GM12878 (cell line): ENCODE data around the gene TRIM26. TPM values are rescaled to one million over a fixed set of nuclear protein-coding genes. Genes with fewer than 3 reads are reported as not detected.

Experiments
- ATAC-seq: fragments of 200-7000 bp; cut with Tn5 transposase; 3 replicates; pipeline ENCODE4 v1.9.1; 2020; ENCODE audit warnings: mild to moderate bottlenecking, moderate library complexity
- BruUV-seq: library from RNA; stranded (reverse); fragments of 400-500 nt; replicated peaks from 2 replicates; lab custom pipeline; 2021; lab: Mats Ljungman, UMichigan
- CTCF ChIA-PET: fragments of 300-600 bp; sonication (Branson Sonifier 250); formaldehyde crosslinking; extraction: SDS; loops from one replicate; lab custom pipeline; 2021; ENCODE audit warnings: inconsistent platforms; lab: Yijun Ruan, JAX
- POLR2A ChIA-PET: fragments of 350-600 bp; formaldehyde crosslinking; extraction: SDS; loops from one replicate; lab custom pipeline; 2021; ENCODE audit warnings: inconsistent platforms; lab: Charles Lee
- RAD21 ChIA-PET: fragments of 300-600 bp; sonication (Branson Sonifier 250); formaldehyde crosslinking; loops from one replicate; lab custom pipeline; 2023; ENCODE audit warnings: antibody characterized with exemption; ENCODE audit not compliant: unreplicated experiment; lab: Charles Lee
- SMC1A ChIA-PET: fragments of 300-600 bp; sonication (Branson Sonifier 250); formaldehyde crosslinking; loops from one replicate; lab custom pipeline; 2023; ENCODE audit not compliant: unreplicated experiment, uncharacterized antibody; lab: Charles Lee
- DNase-seq: peaks from one replicate; pipeline ENCODE4 v3.0.0-alpha.2; 2011; ENCODE audit warnings: low read depth, low spot score
- FAIRE-seq: peaks from 3 replicates; lab custom pipeline; 2011; peaks lifted over from hg19 to GRCh38; lab: Jason Lieb, UNC
- H2AFZ ChIP-seq: 2 replicates; pipeline ENCODE4 v1.6.0; 2011; ENCODE audit warnings: low read depth, low read length, control low read depth; ENCODE audit not compliant: control insufficient read depth
- H3K27ac ChIP-seq: 2 replicates; pipeline ENCODE4 v1.5.1; 2011; ENCODE audit warnings: control low read depth; ENCODE audit not compliant: control insufficient read depth, insufficient read depth
- H3K27me3 ChIP-seq, 2 experiments: replicated peaks in 1 of 2; 2 replicates each; pipeline versions ENCODE4 v1.6.0 to v1.6.1; 2011; ENCODE audit warnings: low read length in 1 of 2; ENCODE audit not compliant: control insufficient read depth in 2 of 2, insufficient read depth in 2 of 2
- H3K36me3 ChIP-seq, 2 experiments: 2 replicates each; pipeline ENCODE4 v1.5.1; 2011; ENCODE audit warnings: low read length in 1 of 2; ENCODE audit not compliant: control insufficient read depth in 2 of 2, insufficient read depth in 2 of 2
- H3K4me1 ChIP-seq: 2 replicates; pipeline ENCODE4 v1.6.1; 2011; ENCODE audit warnings: mild to moderate bottlenecking, low read length, moderate library complexity, mixed read lengths; ENCODE audit not compliant: control insufficient read depth, insufficient read depth
- H3K4me2 ChIP-seq: 2 replicates; pipeline ENCODE4 v1.6.0; 2011; ENCODE audit warnings: control low read depth; ENCODE audit not compliant: control insufficient read depth, insufficient read depth
- H3K4me3 ChIP-seq: fragments of 200-600 bp; sonication (generic); 2 replicates; pipeline ENCODE4 v1.5.1; 2016
- H3K79me2 ChIP-seq: 2 replicates; pipeline ENCODE4 v1.6.0; 2011; ENCODE audit warnings: low read length; ENCODE audit not compliant: control insufficient read depth, insufficient read depth
- H3K9ac ChIP-seq: 2 replicates; pipeline ENCODE4 v1.8.0; 2011; ENCODE audit warnings: low read length, control low read depth, mixed read lengths; ENCODE audit not compliant: control insufficient read depth, insufficient read depth
- H3K9me3 ChIP-seq: replicated peaks from 3 replicates; pipeline ENCODE4 v1.5.1; 2011; ENCODE audit warnings: mild to moderate bottlenecking, low read length; ENCODE audit not compliant: control insufficient read depth, insufficient read depth
- H4K20me1 ChIP-seq: 2 replicates; pipeline ENCODE4 v1.6.0; 2011; ENCODE audit not compliant: control insufficient read depth, insufficient read depth
- CBX5 ChIP-seq: sonication (generic); IDR thresholded peaks from 2 replicates; pipeline ENCODE4 v1.6.1; 2016; ENCODE audit warnings: low read depth, moderate library complexity, mild to moderate bottlenecking, inconsistent platforms
- CREB1 ChIP-seq: IDR thresholded peaks from 2 replicates; pipeline ENCODE4 v1.6.1; 2012; ENCODE audit warnings: low read depth, mild to moderate bottlenecking, inconsistent platforms
- EGR1 ChIP-seq, 2 experiments: IDR thresholded peaks; 1 replicate in 1 of 2; 2 replicates in 1 of 2; pipeline ENCODE4 v1.6.1; 2011 to 2012; ENCODE audit warnings: low read depth in 2 of 2, low read length in 2 of 2, borderline replicate concordance in 1 of 2, mild to moderate bottlenecking in 1 of 2, moderate library complexity in 1 of 2
- EZH2 ChIP-seq: IDR thresholded peaks from 2 replicates; pipeline ENCODE4 v1.6.1; 2012; ENCODE audit warnings: low read depth, mild to moderate bottlenecking, control low read depth, inconsistent platforms, low read length, borderline replicate concordance; ENCODE audit not compliant: control insufficient read depth
- GATAD2B ChIP-seq: fragments of 450-650 bp; conservative IDR thresholded peaks from 2 replicates; pipeline ENCODE4 v1.6.1; 2017; ENCODE audit warnings: low read depth, mild to moderate bottlenecking, moderate library complexity
- MXI1 ChIP-seq: fragments of 150-350 bp; IDR thresholded peaks from 2 replicates; pipeline ENCODE4 v1.6.1; 2011; ENCODE audit warnings: low read depth, mild to moderate bottlenecking, inconsistent platforms, low read length, improper control_type of control experiment
- NR2F1 ChIP-seq: fragments of 450-650 bp; conservative IDR thresholded peaks from 2 replicates; pipeline ENCODE4 v1.6.1; 2017; ENCODE audit warnings: mild to moderate bottlenecking
- POU2F2 ChIP-seq: IDR thresholded peaks from 3 replicates; pipeline ENCODE4 v1.6.1; 2011; ENCODE audit warnings: low read depth, mild to moderate bottlenecking, low read length, borderline replicate concordance
- SMC3 ChIP-seq: IDR thresholded peaks from 2 replicates; pipeline ENCODE4 v1.6.1; 2011; ENCODE audit warnings: low read length, improper control_type of control experiment, borderline replicate concordance
- SUPT20H ChIP-seq: IDR thresholded peaks from 2 replicates; pipeline ENCODE4 v1.6.1; 2011; ENCODE audit warnings: low read depth, mild to moderate bottlenecking, low read length, moderate library complexity, borderline replicate concordance; ENCODE audit not compliant: control insufficient read depth
- SUZ12 ChIP-seq: fragments of 200-600 bp; sonication (generic); IDR thresholded peaks from one replicate; pipeline ENCODE4 v1.6.1; 2018; ENCODE audit warnings: antibody characterized with exemption, mild to moderate bottlenecking; ENCODE audit not compliant: unreplicated experiment
- TAF1 ChIP-seq: IDR thresholded peaks from 2 replicates; pipeline ENCODE4 v1.6.1; 2011; ENCODE audit warnings: mild to moderate bottlenecking, low read depth, low read length, borderline replicate concordance
- ZNF217 ChIP-seq: fragments of 450-650 bp; IDR thresholded peaks from 2 replicates; pipeline ENCODE4 v1.6.1; 2017; ENCODE audit warnings: antibody characterized with exemption, mild to moderate bottlenecking
- WGBS: methylation state at CpG from one replicate; pipeline ENCODE4 v1.1.6; 2016; ENCODE audit warnings: low lambda C conversion rate; ENCODE audit not compliant: insufficient replicate concordance, insufficient coverage; ENCODE audit errors: missing lambda C conversion rate; 5-methylcytosine and 5-hydroxymethylcytosine counted together
- in situ Hi-C: fragments of 300-500 bp; cut with MboI; formaldehyde crosslinking; loops from 9 replicates; pipeline ENCODE4 v1.14.3; 2018; ENCODE audit warnings: mixed read lengths
- intact Hi-C: fragments of 100-400 bp; cut with micrococcal nuclease; formaldehyde crosslinking; loops from one replicate; pipeline ENCODE4 v1.14.2; 2022; ENCODE audit not compliant: unreplicated experiment
- polyA plus RNA-seq, 11 experiments: library from polyadenylated mRNA; depleted of rRNA in 4 of 11; unstranded in 6 of 11; stranded (reverse) in 5 of 11; fragments of >200 nt; fragmentation: Nextera tagmentation in 4 of 11; fragmentation: Illumina TruSeq in 1 of 11; extraction: Ambion mirVana in 4 of 11; extraction: Trizol in 1 of 11; gene quantifications; 1 replicate in 1 of 11; 2 replicates in 10 of 11; pipeline versions ENCODE4 v1.2.1 to v1.2.3, GENCODE V29; 2011 to 2016; ENCODE audit warnings: inconsistent platforms in 2 of 11, missing spikeins in 2 of 11, low read depth in 1 of 11
- total RNA-seq, 4 experiments: library from RNA; depleted of rRNA in 3 of 4; stranded (reverse); fragments of >200 nt in 3 of 4; fragmentation: Illumina TruSeq in 1 of 4; extraction: Trizol in 1 of 4; gene quantifications; 2 replicates each; pipeline versions ENCODE4 v1.2.1 to v1.2.3, GENCODE V29; 2013 to 2021
- TF ChIP-seq, protein P1 (sequence below): fragments of 450-650 bp; IDR thresholded peaks from 2 replicates; pipeline ENCODE4 v1.6.1; 2017; ENCODE audit warnings: mild to moderate bottlenecking, low read depth, inconsistent platforms; ENCODE audit not compliant: poor library complexity, severe bottlenecking
- TF ChIP-seq, protein P2 (sequence below): IDR thresholded peaks from 2 replicates; pipeline ENCODE4 v1.6.1; 2011; ENCODE audit warnings: borderline replicate concordance, low read depth, mild to moderate bottlenecking, moderate library complexity, low read length; ENCODE audit not compliant: insufficient read depth, poor library complexity, severe bottlenecking
- TF ChIP-seq, protein P3 (sequence below): fragments of 450-650 bp; formaldehyde crosslinking; IDR thresholded peaks from 2 replicates; pipeline ENCODE4 v1.4.0; 2020; ENCODE audit warnings: mild to moderate bottlenecking, moderate library complexity

Gene TRIM26
- total and polyA plus RNA-seq, 10 of the 15 experiments (the other 5 are each of a cell fraction or from before 2014, with no cell fraction given): 13.1 to 79.6 (median 63.6) TPM

DNA sequence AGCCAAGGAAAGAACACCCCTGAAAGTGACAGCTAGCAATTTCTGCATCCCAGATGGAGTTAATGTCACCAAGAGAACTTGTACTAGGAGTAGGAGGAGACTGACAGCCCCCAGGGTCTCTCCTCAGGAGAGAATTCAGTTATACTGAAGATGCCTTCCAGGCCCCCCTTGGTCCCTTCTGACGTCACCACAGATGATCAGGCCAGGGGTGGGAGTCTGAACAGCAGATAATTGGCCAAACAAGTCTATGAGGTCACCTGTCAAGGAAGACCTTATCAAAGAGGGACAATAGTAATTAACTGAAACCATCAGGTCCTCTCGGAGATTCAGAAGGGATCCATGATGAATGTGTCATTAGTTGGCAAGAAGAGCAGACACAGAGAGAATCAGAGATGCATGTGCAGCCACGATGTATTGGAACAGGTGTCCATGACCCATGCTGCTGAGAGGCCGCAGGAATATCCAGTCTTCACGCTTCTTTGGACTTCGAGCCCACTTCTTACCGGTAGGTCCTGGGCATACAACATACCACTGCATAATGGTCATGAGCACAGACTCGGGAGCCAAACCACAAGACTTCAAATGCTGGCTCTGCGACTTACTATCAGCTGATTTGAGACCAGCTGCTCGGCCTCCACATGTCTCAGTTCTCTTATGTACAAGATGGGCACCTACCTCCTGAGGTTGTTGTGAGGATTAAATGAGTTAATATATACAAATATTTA lies 62.4 kb downstream of the TRIM26 start:
- H3K36me3 ChIP-seq: no peaks in the 10 kb centered on the region
- no peaks in the 10 kb centered on the region for H3K9me3 ChIP-seq
- no peak for ATAC-seq
- no peak overlapping the region for H3K9ac ChIP-seq
- H4K20me1 ChIP-seq: no peaks in the 10 kb centered on the region
- no peak for DNase-seq
- intact Hi-C loops (no loop called here), in situ Hi-C loops (no loop called here)
- H3K4me1 ChIP-seq: no peaks in the 10 kb centered on the region; the same call in 1 of the 2 replicates
- SMC1A ChIA-PET: interaction anchor here (1.2 to 1.3 kb wide), 2 partner anchors 9 to 16 kb away, joined by 3 read pairs; no protein-coding TSS in a partner anchor
- H3K27me3 ChIP-seq: peaks cover 0 to 1% of the 10 kb centered on the region in 2 experiments; a peak in 2 of 4 replicates
- CTCF ChIA-PET: interaction anchor here (1.1 to 3.1 kb wide), 3 partner anchors 15 to 47 kb away, joined by 4 to 16 read pairs (median 4); no protein-coding TSS in a partner anchor
- H3K4me2 ChIP-seq: no peak overlapping the region
- POLR2A ChIA-PET: no interaction called here
- no peaks in the 10 kb centered on the region for H3K79me2 ChIP-seq
- H2AFZ ChIP-seq: no peak overlapping the region
- BruUV-seq: no TSS peak
- WGBS: 57% methylated on average over 10 of the region's 10 CpGs
- no peak overlapping the region for H3K27ac ChIP-seq
- RAD21 ChIA-PET: no interaction called here
- no peak for FAIRE-seq
- no peak overlapping the region for H3K4me3 ChIP-seq
- TF ChIP-seq SUZ12 (no peak), EGR1 (IDR thresholded peaks at IDR 0.05; ENCODE audit: borderline replicate concordance in 1 of 2, low read depth in 2 of 2, low read length in 2 of 2) (no peak), EZH2 (no peak), SUPT20H (no peak), POU2F2 (no peak), NR2F1 (no peak), ZNF217 (no peak), TAF1 (no peak), SMC3 (no peak), MXI1 (no peak), CBX5 (no peak), GATAD2B (no peak), CREB1 (no peak)
- TF ChIP-seq, protein P1, sequence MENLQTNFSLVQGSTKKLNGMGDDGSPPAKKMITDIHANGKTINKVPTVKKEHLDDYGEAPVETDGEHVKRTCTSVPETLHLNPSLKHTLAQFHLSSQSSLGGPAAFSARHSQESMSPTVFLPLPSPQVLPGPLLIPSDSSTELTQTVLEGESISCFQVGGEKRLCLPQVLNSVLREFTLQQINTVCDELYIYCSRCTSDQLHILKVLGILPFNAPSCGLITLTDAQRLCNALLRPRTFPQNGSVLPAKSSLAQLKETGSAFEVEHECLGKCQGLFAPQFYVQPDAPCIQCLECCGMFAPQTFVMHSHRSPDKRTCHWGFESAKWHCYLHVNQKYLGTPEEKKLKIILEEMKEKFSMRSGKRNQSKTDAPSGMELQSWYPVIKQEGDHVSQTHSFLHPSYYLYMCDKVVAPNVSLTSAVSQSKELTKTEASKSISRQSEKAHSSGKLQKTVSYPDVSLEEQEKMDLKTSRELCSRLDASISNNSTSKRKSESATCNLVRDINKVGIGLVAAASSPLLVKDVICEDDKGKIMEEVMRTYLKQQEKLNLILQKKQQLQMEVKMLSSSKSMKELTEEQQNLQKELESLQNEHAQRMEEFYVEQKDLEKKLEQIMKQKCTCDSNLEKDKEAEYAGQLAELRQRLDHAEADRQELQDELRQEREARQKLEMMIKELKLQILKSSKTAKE: no peak
- TF ChIP-seq, protein P2, sequence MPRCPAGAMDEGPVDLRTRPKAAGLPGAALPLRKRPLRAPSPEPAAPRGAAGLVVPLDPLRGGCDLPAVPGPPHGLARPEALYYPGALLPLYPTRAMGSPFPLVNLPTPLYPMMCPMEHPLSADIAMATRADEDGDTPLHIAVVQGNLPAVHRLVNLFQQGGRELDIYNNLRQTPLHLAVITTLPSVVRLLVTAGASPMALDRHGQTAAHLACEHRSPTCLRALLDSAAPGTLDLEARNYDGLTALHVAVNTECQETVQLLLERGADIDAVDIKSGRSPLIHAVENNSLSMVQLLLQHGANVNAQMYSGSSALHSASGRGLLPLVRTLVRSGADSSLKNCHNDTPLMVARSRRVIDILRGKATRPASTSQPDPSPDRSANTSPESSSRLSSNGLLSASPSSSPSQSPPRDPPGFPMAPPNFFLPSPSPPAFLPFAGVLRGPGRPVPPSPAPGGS: no peak
- TF ChIP-seq, protein P3, sequence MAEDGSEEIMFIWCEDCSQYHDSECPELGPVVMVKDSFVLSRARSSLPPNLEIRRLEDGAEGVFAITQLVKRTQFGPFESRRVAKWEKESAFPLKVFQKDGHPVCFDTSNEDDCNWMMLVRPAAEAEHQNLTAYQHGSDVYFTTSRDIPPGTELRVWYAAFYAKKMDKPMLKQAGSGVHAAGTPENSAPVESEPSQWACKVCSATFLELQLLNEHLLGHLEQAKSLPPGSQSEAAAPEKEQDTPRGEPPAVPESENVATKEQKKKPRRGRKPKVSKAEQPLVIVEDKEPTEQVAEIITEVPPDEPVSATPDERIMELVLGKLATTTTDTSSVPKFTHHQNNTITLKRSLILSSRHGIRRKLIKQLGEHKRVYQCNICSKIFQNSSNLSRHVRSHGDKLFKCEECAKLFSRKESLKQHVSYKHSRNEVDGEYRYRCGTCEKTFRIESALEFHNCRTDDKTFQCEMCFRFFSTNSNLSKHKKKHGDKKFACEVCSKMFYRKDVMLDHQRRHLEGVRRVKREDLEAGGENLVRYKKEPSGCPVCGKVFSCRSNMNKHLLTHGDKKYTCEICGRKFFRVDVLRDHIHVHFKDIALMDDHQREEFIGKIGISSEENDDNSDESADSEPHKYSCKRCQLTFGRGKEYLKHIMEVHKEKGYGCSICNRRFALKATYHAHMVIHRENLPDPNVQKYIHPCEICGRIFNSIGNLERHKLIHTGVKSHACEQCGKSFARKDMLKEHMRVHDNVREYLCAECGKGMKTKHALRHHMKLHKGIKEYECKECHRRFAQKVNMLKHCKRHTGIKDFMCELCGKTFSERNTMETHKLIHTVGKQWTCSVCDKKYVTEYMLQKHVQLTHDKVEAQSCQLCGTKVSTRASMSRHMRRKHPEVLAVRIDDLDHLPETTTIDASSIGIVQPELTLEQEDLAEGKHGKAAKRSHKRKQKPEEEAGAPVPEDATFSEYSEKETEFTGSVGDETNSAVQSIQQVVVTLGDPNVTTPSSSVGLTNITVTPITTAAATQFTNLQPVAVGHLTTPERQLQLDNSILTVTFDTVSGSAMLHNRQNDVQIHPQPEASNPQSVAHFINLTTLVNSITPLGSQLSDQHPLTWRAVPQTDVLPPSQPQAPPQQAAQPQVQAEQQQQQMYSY (CRISPR knock-in tag): no peak
